HG02970 (cell line): Measurements from ENCODE around the gene CCDC122.

Source experiments
- ATAC-seq: cut with Tn5 transposase; IDR thresholded peaks from one replicate; pipeline ENCODE4 v1.9.1; 2021; ENCODE audit warnings: mild to moderate bottlenecking, moderate library complexity, moderate number of reproducible peaks; ENCODE audit not compliant: unreplicated experiment, low FRiP score

Gene CCDC122

DNA sequence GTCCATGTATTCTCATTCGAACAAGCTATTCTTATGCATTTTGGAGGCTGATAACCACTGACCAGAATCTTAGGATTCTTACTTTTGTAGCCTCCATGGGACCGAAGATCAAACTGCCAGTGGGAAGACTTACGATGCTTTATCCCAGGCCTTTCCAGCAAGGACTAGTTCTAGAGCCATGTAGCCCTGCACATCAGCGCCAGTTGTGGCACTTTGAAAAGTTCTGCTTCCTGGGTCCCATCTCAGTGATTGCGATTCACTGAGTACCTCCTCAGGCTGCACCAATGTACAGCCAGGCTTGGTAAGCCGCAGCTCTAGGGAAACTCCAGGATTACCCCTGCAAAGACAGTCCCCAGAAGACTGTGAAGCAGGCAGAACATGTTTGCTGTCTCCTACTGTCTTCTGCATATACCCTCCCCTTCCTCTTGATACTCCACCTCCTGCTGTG, 73.8 kb downstream of the CCDC122 start:
- ATAC-seq, result no peak

- no peak for ATAC-seq
These were observed 74.5 kb downstream of the CCDC122 start for GRCh38 chr13:43805071-43805468.

DNA sequence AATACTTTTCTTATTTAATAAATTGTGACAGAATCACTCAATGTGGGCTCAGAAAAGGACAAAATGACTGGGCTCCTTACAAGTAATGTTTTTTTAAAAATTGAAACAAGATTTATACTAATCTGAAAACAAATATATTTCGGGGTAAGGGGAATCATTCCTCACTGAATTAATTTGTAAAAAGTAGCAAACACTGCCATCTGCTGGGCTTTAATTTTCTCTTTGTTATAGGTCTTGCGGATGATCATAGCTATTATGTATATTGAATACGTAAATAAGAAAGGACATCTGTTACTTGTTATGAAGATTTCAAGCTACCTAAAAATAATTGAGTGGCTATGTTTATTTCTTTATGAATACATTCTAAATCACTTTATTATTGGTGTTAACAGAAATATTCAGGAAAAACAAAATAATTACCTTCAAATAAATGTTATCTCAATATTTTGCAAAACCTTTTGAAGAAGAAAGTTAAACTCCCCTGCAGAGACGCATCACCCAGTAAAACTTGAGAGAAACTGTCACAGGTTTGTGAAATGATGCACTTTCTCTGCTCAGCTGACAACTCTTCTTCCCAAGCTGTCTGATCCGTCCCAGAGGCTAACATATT, 75.0 kb downstream of the CCDC122 start:
- no peak for ATAC-seq

DNA sequence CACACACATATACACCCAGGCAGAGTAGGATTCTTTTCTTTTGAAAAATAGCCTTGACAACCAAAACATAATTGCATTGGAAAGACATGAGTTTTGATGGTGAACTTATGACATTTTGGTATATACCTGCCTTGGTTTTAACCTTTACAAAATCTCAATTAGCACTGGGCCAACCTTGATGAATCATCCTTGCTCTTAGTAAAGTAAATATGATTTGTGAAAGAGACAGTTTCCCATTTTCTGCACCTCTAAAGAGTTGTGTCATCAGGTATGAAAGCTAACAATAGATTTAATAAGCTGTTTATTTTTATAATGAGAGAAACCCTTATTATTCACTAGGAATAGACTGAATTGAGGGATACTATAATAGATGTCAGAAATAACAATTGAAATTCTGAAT, 77.0 kb downstream of the CCDC122 start:
- ATAC-seq, result no peak

DNA sequence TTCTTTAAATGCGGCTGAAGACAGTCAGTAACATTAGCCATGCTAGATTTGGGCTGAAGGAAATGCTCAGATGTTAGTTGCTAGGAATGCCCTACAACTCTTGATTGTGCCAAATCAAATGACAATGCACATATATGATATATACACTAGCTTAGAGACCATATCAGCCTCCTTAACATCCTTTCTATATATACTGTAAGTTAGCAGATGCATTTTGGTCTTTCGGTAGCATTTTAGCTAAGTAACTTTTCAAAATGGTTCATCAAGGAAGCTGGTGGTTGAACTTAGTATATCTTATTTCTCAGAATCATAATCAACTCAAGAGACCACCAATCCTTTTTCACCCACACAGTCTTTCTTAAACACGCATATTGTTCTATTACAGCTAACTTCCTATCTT, 78.7 kb downstream of the CCDC122 start:
- no peak for ATAC-seq

GRCh38 chr13:43799191-43799590, 80.3 kb downstream of the CCDC122 start:
- ATAC-seq, result no peak

DNA sequence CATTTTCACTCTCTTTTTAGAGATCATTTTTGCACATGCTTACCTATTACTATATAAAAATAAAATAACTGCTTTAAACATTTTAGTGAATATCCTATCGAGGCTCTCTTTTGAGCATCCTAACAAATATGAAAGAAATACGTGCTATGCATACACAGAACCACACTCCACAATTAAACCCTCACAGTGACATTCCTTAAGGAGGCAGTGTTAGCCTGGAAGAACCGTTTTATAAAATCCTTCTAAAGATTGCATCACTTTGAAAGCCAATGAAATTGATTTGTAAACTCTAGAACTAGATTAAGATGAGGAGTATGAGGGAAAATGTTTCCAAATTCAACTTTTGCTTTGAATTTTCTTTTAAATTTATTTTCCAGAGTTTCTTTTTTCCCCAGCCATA, 81.7 kb downstream of the CCDC122 start:
- no peak for ATAC-seq

DNA sequence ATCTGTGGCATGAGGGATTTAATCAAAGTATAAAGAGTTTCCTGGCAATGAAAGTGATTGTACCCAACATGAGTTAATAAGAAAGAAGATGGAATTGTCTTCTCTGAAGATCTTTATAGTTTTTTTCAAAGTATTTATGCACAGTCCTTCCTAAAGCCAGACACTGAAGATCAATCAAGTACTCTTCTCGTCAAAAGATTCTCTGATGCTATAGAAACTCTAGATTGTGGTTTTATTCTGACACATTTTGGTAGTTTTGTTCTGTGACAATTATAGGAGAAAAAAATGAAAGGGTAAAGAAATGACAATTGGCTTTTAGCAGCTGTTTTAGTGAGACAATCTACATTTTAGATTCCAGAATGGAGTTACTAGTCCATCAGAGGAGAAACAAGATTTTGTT, 82.4 kb downstream of the CCDC122 start:
- ATAC-seq, result no peak

DNA sequence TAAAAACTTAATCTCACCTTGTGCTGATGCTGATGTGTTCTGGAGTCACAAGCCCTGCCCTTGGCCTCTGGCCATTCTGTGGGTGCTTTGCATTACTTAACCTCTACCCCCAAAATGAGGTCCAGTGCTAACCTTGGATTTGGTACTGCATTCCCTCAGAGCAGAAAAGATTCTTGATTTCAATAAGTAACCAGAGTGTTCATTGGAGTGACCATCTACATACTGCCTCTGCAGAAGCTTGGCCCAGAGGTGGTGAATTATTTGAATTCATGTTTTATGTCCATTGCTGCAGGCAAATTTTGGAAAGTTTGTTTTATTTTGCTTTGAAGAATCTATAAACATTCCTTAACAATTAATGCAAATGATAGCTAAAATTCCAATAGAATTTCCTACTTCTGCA, 85.1 kb downstream of the CCDC122 start:
- no peak for ATAC-seq

GRCh38 chr13:43792076-43792881, 87.3 kb downstream of the CCDC122 start:
- no peak for ATAC-seq

DNA sequence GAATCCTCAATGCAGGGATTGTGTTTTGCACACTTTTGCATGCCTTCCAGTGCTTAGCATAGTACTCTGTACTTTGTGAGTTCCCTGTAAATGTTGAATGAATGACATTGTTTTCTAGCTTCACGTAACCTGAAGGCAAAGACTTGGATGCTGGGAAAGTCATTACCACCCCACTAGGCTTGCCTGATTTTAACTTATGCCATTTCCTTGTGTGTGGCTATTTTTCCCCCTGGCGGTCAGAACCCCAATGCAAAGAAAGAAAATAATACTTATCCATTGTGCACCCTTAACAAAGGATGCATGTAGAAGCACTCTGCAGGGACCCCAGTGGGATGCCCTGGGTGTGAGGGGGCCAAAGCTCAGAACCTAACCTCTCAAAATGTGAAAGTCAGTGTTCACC, 91.5 kb downstream of the CCDC122 start:
- ATAC-seq, result no peak

DNA sequence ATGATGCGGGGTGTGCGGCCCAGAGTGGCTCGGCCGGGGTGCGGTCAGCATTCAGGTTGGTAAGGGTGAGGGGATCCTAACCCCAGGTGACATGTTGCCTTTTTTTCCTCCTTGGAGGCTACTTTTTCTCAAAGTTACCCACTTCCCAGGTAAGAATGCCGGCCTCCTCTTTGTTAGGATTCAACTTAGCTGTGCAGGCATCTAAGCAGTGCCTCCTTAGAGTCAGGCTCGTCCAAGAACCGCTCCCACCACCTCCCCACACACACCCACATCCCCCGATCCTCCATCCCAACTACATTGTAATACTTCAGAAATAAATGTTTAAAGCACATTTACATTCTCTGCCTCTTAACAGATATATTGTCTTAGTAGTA, 92.0 kb downstream of the CCDC122 start:
- no peak for ATAC-seq

DNA sequence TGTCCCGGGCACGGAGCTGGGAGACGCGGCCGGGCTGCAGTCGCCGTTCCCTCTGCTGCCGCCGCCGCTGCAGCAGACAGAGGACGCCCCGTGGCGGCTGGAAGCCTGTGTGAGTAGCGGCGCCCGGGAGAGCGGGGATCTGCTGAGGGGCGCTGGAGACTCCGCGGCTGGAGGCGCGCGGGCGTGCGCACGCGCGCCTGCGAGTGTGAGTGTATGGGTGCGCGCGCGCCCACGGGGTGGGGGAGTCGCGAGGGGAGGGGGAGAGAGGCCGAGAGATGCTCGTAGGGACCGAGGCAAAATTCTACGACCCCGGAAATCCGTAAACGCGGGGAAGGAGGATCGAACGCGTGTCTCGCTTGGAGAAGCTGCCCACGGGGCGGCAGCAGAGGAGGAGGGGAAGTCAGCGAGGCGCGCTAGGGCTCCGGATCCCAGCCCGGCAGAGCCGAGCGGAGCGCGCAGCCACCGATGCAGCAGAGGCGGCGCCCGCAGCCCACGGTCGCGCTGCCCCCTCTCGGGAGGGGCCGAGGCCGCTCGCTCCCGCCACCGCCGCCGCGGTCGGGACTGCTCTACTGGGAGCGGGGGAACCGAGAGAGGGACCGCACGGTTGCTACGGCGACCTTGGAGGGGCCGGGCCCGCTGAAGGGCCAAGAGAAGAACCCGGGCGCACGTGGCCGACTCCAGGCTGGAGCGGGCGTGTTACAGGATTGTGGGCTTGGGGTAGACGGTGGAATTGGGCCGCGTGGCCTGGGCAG, 92.6 kb downstream of the CCDC122 start, which contains the start of gene ENOX1:
TSS of gene ENOX1 (minus strand) at position 207 of the 752 bp plus-strand sequence.
- no peak for ATAC-seq

- no peak for ATAC-seq
These were observed 93.1 kb downstream of the CCDC122 start for GRCh38 chr13:43786472-43786765.
